Measurements from ENCODE around the gene NUB1. TPM values are rescaled to one million over a fixed set of nuclear protein-coding genes. Genes with fewer than 3 reads are reported as not detected.

The NUB1 gene
- polyA plus RNA-seq, 1 donor (not counting 4 experiments of a cell fraction or from before 2014, with no cell fraction given): 34.6 TPM

GRCh38 chr7:151391358-151391730 lies 49.7 kb downstream of the NUB1 start:
- DNase-seq (ENCODE audit: low read depth, low spot score) (no peak), FAIRE-seq (no peak)
- no peak overlapping the region for H2AFZ ChIP-seq (ENCODE audit: control insufficient read depth, low read length)
- H3K27ac ChIP-seq (ENCODE audit: control insufficient read depth, insufficient read depth, low read length): no peak overlapping the region
- TF ChIP-seq EZH2 (IDR thresholded peaks at IDR 0.05; ENCODE audit: low read length): no peak
- no peak for TF ChIP-seq CTCF (optimal IDR thresholded peaks at IDR 0.05 in 1 of 3, IDR thresholded peaks at IDR 0.05 in 1 of 3, conservative IDR thresholded peaks at IDR 0.05 in 1 of 3; ENCODE audit: extremely low read depth in 1 of 3, insufficient read depth in 2 of 3, low read length in 3 of 3)
- H4K20me1 ChIP-seq (ENCODE audit: control insufficient read depth, extremely low read depth, insufficient read depth, low read length): no peaks in the 10 kb centered on the region
- no peak overlapping the region for H3K4me2 ChIP-seq (ENCODE audit: control insufficient read depth, extremely low read depth, insufficient read depth, low read depth, low read length)
- H3K9ac ChIP-seq (ENCODE audit: control insufficient read depth, extremely low read depth, insufficient read depth, low read length): no peak overlapping the region
- H3K27me3 ChIP-seq (ENCODE audit: control insufficient read depth, extremely low read depth, insufficient read depth, low read length): peaks cover 18% of the 10 kb centered on the region
- H3K9me1 ChIP-seq (ENCODE audit: control insufficient read depth, extremely low read depth, insufficient read depth, low read length): no peaks in the 10 kb centered on the region
- H3K4me3 ChIP-seq (ENCODE audit: control insufficient read depth in 2 of 3, extremely low read depth in 1 of 3, insufficient read depth in 2 of 3, low read depth in 1 of 3, low read length in 3 of 3): no peak overlapping the region
- no peaks in the 10 kb centered on the region for H3K4me1 ChIP-seq (ENCODE audit: control insufficient read depth, extremely low read depth, insufficient read depth, low read length)
- H3K36me3 ChIP-seq (ENCODE audit: control insufficient read depth in 2 of 2, extremely low read depth in 1 of 2, insufficient read depth in 2 of 2, low read length in 2 of 2): no peaks in the 10 kb centered on the region
- no peaks in the 10 kb centered on the region for H3K9me3 ChIP-seq (ENCODE audit: control insufficient read depth, low read depth, low read length)
- no peaks in the 10 kb centered on the region for H3K79me2 ChIP-seq (ENCODE audit: control insufficient read depth, insufficient read depth, low read length)
- dilution Hi-C loops (cut with MboI; ENCODE audit: extremely low pct_ligation_motif_present, low sequenced_read_pairs): no loop called here

- Histone ChIP-seq H3K27ac (ENCODE audit: control insufficient read depth, insufficient read depth, low read length) (no peak overlapping the region), H3K9me3 (ENCODE audit: control insufficient read depth, low read depth, low read length) (no peaks in the 10 kb centered on the region), H3K9me1 (ENCODE audit: control insufficient read depth, extremely low read depth, insufficient read depth, low read length) (no peaks in the 10 kb centered on the region), H3K4me3 (ENCODE audit: control insufficient read depth in 2 of 3, extremely low read depth in 1 of 3, insufficient read depth in 2 of 3, low read depth in 1 of 3, low read length in 3 of 3) (no peak overlapping the region), H3K9ac (ENCODE audit: control insufficient read depth, extremely low read depth, insufficient read depth, low read length) (no peak overlapping the region), H3K27me3 (ENCODE audit: control insufficient read depth, extremely low read depth, insufficient read depth, low read length) (peaks cover 18% of the 10 kb centered on the region), H3K4me2 (ENCODE audit: control insufficient read depth, extremely low read depth, insufficient read depth, low read depth, low read length) (no peak overlapping the region), H3K79me2 (ENCODE audit: control insufficient read depth, insufficient read depth, low read length) (no peaks in the 10 kb centered on the region), H3K36me3 (ENCODE audit: control insufficient read depth in 2 of 2, extremely low read depth in 1 of 2, insufficient read depth in 2 of 2, low read length in 2 of 2) (no peaks in the 10 kb centered on the region), H4K20me1 (ENCODE audit: control insufficient read depth, extremely low read depth, insufficient read depth, low read length) (no peaks in the 10 kb centered on the region), H3K4me1 (ENCODE audit: control insufficient read depth, extremely low read depth, insufficient read depth, low read length) (no peaks in the 10 kb centered on the region), H2AFZ (ENCODE audit: control insufficient read depth, low read length) (no peak overlapping the region)
- TF ChIP-seq CTCF (optimal IDR thresholded peaks at IDR 0.05 in 1 of 3, IDR thresholded peaks at IDR 0.05 in 1 of 3, conservative IDR thresholded peaks at IDR 0.05 in 1 of 3; ENCODE audit: extremely low read depth in 1 of 3, insufficient read depth in 2 of 3, low read length in 3 of 3): no peak
- TF ChIP-seq EZH2 (IDR thresholded peaks at IDR 0.05; ENCODE audit: low read length): no peak
- dilution Hi-C loops (cut with MboI; ENCODE audit: extremely low pct_ligation_motif_present, low sequenced_read_pairs): no loop called here
- FAIRE-seq (no peak), DNase-seq (ENCODE audit: low read depth, low spot score) (no peak)
Measured at GRCh38 chr7:151392002-151392401, 50.4 kb downstream of the NUB1 start.
